ENCODE results near the gene SLC25A48.

Gene SLC25A48

GRCh38 chr5:135824541-135825041 is 9.9 kb upstream of the SLC25A48 start:
- Histone ChIP-seq H4K20me1 (ENCODE audit: insufficient read depth, low read length, poor library complexity, severe bottlenecking) (no peaks in the 10 kb centered on the region), H3K4me2 (ENCODE audit: low read depth, low read length, poor library complexity, severe bottlenecking) (no peak overlapping the region), H3K9me3 (ENCODE audit: insufficient read depth, low read depth, low read length) (no peaks in the 10 kb centered on the region), H2AFZ (ENCODE audit: low read length) (no peak overlapping the region), H3F3A (ENCODE audit: low read depth) (no peaks in the 10 kb centered on the region), H3K79me2 (ENCODE audit: insufficient read depth, low read length) (no peaks in the 10 kb centered on the region), H3K9ac (ENCODE audit: low read depth, low read length, poor library complexity, severe bottlenecking) (no peak overlapping the region), H3K36me3 (ENCODE audit: insufficient read depth, low read length) (no peaks in the 10 kb centered on the region), H3K4me1 (ENCODE audit: insufficient read depth, low read length, poor library complexity, severe bottlenecking) (no peaks in the 10 kb centered on the region), H3K4me3 (ENCODE audit: low read length, poor library complexity, severe bottlenecking) (no peak overlapping the region), H3K27me3 (ENCODE audit: insufficient read depth, low read length, poor library complexity, severe bottlenecking) (no peaks in the 10 kb centered on the region), H3K9me2 (replicated peaks; ENCODE audit: low read depth, low read length) (no peaks in the 10 kb centered on the region)
- no peak for TF ChIP-seq EZH2phosphoT487 (IDR thresholded peaks at IDR 0.05; ENCODE audit: borderline replicate concordance)
- no peak for TF ChIP-seq CTCF (conservative IDR thresholded peaks at IDR 0.05; ENCODE audit: low read length)

GRCh38 chr5:135825373-135826220 is 8.9 kb upstream of the SLC25A48 start:
- Histone ChIP-seq H2AFZ (ENCODE audit: low read length) (no peak overlapping the region), H3K36me3 (ENCODE audit: insufficient read depth, low read length) (no peaks in the 10 kb centered on the region), H3K4me1 (ENCODE audit: insufficient read depth, low read length, poor library complexity, severe bottlenecking) (no peaks in the 10 kb centered on the region), H3F3A (ENCODE audit: low read depth) (no peaks in the 10 kb centered on the region), H3K9ac (ENCODE audit: low read depth, low read length, poor library complexity, severe bottlenecking) (no peak overlapping the region), H4K20me1 (ENCODE audit: insufficient read depth, low read length, poor library complexity, severe bottlenecking) (no peaks in the 10 kb centered on the region), H3K79me2 (ENCODE audit: insufficient read depth, low read length) (no peaks in the 10 kb centered on the region), H3K9me2 (replicated peaks; ENCODE audit: low read depth, low read length) (no peaks in the 10 kb centered on the region), H3K4me2 (ENCODE audit: low read depth, low read length, poor library complexity, severe bottlenecking) (no peak overlapping the region), H3K4me3 (ENCODE audit: low read length, poor library complexity, severe bottlenecking) (no peak overlapping the region), H3K27me3 (ENCODE audit: insufficient read depth, low read length, poor library complexity, severe bottlenecking) (no peaks in the 10 kb centered on the region), H3K9me3 (ENCODE audit: insufficient read depth, low read depth, low read length) (no peaks in the 10 kb centered on the region)
- TF ChIP-seq CTCF (conservative IDR thresholded peaks at IDR 0.05; ENCODE audit: low read length) (no peak), EZH2phosphoT487 (IDR thresholded peaks at IDR 0.05; ENCODE audit: borderline replicate concordance) (no peak)

- Histone ChIP-seq H3K79me2 (ENCODE audit: insufficient read depth, low read length) (no peaks in the 10 kb centered on the region), H3K9me3 (ENCODE audit: insufficient read depth, low read depth, low read length) (no peaks in the 10 kb centered on the region), H3K4me3 (ENCODE audit: low read length, poor library complexity, severe bottlenecking) (no peak overlapping the region), H3K27me3 (ENCODE audit: insufficient read depth, low read length, poor library complexity, severe bottlenecking) (no peaks in the 10 kb centered on the region), H3K36me3 (ENCODE audit: insufficient read depth, low read length) (no peaks in the 10 kb centered on the region), H4K20me1 (ENCODE audit: insufficient read depth, low read length, poor library complexity, severe bottlenecking) (no peaks in the 10 kb centered on the region), H3F3A (ENCODE audit: low read depth) (no peaks in the 10 kb centered on the region), H3K9ac (ENCODE audit: low read depth, low read length, poor library complexity, severe bottlenecking) (no peak overlapping the region), H2AFZ (ENCODE audit: low read length) (no peak overlapping the region), H3K9me2 (replicated peaks; ENCODE audit: low read depth, low read length) (no peaks in the 10 kb centered on the region), H3K4me2 (ENCODE audit: low read depth, low read length, poor library complexity, severe bottlenecking) (no peak overlapping the region), H3K4me1 (ENCODE audit: insufficient read depth, low read length, poor library complexity, severe bottlenecking) (no peaks in the 10 kb centered on the region)
- no peak for TF ChIP-seq EZH2phosphoT487 (IDR thresholded peaks at IDR 0.05; ENCODE audit: borderline replicate concordance)
- no peak for TF ChIP-seq CTCF (conservative IDR thresholded peaks at IDR 0.05; ENCODE audit: low read length)
These were observed 8.3 kb upstream of the SLC25A48 start for GRCh38 chr5:135826221-135826525.
